Upper lobe of left lung (tissue), 6 donors: ENCODE measurements around the gene CLDN25. TPM values are rescaled to one million over a fixed set of nuclear protein-coding genes. Genes with fewer than 3 reads are reported as not detected.
A peak's percentile ranks its signal among the peaks of the same experiment; 100 is the strongest.

Experiments
- ATAC-seq, 2 donors: fragments of 200-7000 bp; cut with Tn5 transposase; one replicate each; pipeline ENCODE4 v1.9.1; 2022; ENCODE audit warnings: mild to moderate bottlenecking in 2 of 2, moderate library complexity in 2 of 2; ENCODE audit not compliant: low FRiP score in 2 of 2
- DNase-seq, 2 donors: peaks; one replicate each; pipeline ENCODE4 v3.0.0-alpha.2; 2019 to 2020
- H3K27ac ChIP-seq, 4 donors: fragments of 200-600 bp; sonication (generic); one replicate each; pipeline ENCODE4 v1.5.1; 2016 to 2019
- H3K27me3 ChIP-seq, 4 donors: fragments of 200-600 bp; sonication (generic); one replicate each; pipeline ENCODE4 v1.5.1; 2017 to 2019
- H3K36me3 ChIP-seq, 4 donors: fragments of 200-600 bp; sonication (generic); one replicate each; pipeline ENCODE4 v1.5.1; 2016 to 2019
- H3K4me1 ChIP-seq, 4 donors: fragments of 200-600 bp; sonication (generic); one replicate each; pipeline ENCODE4 v1.5.1; 2018 to 2019
- H3K4me3 ChIP-seq, 4 donors: fragments of 200-600 bp; sonication (generic); one replicate each; pipeline ENCODE4 v1.5.1; 2017 to 2019; ENCODE audit warnings: mild to moderate bottlenecking in 2 of 4, moderate library complexity in 1 of 4
- H3K9me3 ChIP-seq, 4 donors: fragments of 200-600 bp; sonication (generic); one replicate each; pipeline ENCODE4 v1.5.1; 2018 to 2019
- EP300 ChIP-seq, 4 donors: sonication (generic); formaldehyde crosslinking; IDR thresholded peaks; one replicate each; pipeline ENCODE4 v1.5.1; 2017; ENCODE audit warnings: antibody characterized with exemption in 4 of 4, control low read depth in 2 of 4
- POLR2A ChIP-seq, 4 donors: fragments of 450-650 bp; IDR thresholded peaks; one replicate each; pipeline ENCODE4 v1.5.1; 2016 to 2017; ENCODE audit warnings: antibody characterized with exemption in 4 of 4, mild to moderate bottlenecking in 2 of 4
- POLR2AphosphoS5 ChIP-seq, 2 donors: sonication (generic); formaldehyde crosslinking; IDR thresholded peaks; one replicate each; pipeline ENCODE4 v1.5.1; 2017; ENCODE audit warnings: antibody characterized with exemption in 2 of 2
- WGBS, 2 donors: methylation state at CpG; one replicate each; pipeline ENCODE4 v1.1.5; 2017 to 2018; 5-methylcytosine and 5-hydroxymethylcytosine counted together
- total RNA-seq, 6 donors: library from RNA; depleted of rRNA in 4 of 6; stranded (reverse); fragments of >200 nt in 4 of 6; gene quantifications; one replicate each; pipeline versions ENCODE4 v1.1.0 to v1.2.1, GENCODE V29; 2016 to 2021
- TF ChIP-seq, protein P1 (sequence below), 6 experiments: fragments of 450-650 bp in 4 of 6; fragments of 200-600 bp in 2 of 6; sonication (generic) in 2 of 6; IDR thresholded peaks; one replicate each; pipeline ENCODE4 v1.5.1; 2016 to 2019; ENCODE audit warnings: antibody characterized with exemption in 6 of 6
- donor health status: DM: no; HTN: no; CAD: no; lungs with moderate emphysema.
- donor health status: DM: no; HTN: yes; CAD: no; lungs with severe emphysema.

CLDN25 gene
- total RNA-seq: not detected

DNA sequence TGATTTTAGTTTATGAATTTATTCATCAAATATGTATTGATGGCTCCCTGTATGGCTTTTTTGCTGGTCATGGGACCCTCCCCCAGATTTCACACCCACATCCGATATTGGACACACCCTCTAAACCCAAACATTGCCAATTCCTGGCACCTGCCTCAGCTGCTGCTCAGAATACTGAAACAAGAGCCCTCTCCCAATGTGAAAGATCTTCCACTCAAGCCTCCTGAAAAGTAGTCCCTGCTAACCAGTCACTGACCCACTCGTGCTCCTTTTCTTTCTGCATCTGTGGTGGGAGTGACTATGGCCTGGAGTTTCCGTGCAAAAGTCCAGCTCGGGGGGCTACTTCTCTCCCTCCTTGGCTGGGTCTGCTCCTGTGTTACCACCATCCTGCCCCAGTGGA, at the start of gene CLDN25:
Gene CLDN25 (plus strand): TSS at position 301 of the 400 bp plus-strand sequence. CDS start 0 bp downstream, at position 301.
- WGBS, 2 donors: 76 to 84% methylated on average over 4 of the region's 4 CpGs
- no peak for ATAC-seq
- no peaks in the 10 kb centered on the region for H3K36me3 ChIP-seq
- H3K9me3 ChIP-seq: no peaks in the 10 kb centered on the region
- no peak within 1 kb of the TSS for H3K27ac ChIP-seq
- no peak for DNase-seq
- no peaks in the 10 kb centered on the region for H3K27me3 ChIP-seq
- peaks cover 0 to 8% (median 0%) of the 10 kb centered on the region in 4 donors for H3K4me1 ChIP-seq
- TF ChIP-seq, protein P1, sequence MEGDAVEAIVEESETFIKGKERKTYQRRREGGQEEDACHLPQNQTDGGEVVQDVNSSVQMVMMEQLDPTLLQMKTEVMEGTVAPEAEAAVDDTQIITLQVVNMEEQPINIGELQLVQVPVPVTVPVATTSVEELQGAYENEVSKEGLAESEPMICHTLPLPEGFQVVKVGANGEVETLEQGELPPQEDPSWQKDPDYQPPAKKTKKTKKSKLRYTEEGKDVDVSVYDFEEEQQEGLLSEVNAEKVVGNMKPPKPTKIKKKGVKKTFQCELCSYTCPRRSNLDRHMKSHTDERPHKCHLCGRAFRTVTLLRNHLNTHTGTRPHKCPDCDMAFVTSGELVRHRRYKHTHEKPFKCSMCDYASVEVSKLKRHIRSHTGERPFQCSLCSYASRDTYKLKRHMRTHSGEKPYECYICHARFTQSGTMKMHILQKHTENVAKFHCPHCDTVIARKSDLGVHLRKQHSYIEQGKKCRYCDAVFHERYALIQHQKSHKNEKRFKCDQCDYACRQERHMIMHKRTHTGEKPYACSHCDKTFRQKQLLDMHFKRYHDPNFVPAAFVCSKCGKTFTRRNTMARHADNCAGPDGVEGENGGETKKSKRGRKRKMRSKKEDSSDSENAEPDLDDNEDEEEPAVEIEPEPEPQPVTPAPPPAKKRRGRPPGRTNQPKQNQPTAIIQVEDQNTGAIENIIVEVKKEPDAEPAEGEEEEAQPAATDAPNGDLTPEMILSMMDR (IDR thresholded peaks at IDR 0.05): no peak
- TF ChIP-seq POLR2A (IDR thresholded peaks at IDR 0.05) (no peak), EP300 (IDR thresholded peaks at IDR 0.05) (no peak), POLR2AphosphoS5 (IDR thresholded peaks at IDR 0.05) (no peak)
- no peak within 1 kb of the TSS for H3K4me3 ChIP-seq

DNA sequence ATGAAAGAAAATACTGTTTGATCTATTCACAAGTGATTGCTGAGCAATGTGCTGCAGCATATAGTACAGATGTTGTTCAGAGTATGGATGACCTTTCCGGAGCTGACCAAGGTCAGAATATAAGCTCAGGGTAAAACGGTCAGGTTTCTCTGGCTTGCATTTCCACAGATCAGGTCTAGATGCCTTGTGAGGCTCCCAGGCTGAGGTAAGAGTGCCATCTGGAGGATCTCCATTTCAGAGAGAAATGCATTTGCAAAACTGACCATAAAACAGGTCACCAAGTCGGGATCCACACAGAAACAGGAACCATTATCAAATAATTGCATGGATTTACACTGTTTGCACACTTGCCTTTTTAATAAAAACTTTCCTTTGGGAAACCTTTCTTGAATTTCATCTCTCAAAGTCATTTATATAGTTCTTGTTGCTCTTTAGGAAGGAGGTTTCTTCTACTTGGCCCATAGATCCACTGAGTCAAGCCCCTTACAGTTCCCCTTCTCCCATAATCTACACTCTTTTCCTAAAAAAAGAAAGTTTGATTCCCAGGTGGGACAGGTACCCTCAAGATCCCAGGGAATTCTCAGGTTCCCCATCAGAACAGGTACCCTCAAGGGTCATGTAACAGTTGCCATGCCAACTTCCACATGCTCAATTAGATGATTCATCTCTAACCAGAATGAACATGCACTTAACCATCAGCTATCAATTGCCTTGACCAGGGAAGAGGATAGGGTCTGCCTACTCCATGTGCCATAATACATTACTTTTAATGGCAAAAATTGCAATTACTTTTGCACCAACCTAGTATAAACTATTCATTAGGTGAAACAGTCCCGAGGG, 48.5 kb upstream of the CLDN25 start:
- H3K4me1 ChIP-seq: no peaks in the 10 kb centered on the region
- DNase-seq (no peak), ATAC-seq (peak in 1 of 2 donors; percentile 56)
- 58% methylated on average over 4 of the region's 4 CpGs for WGBS, 2 donors
- no peaks in the 10 kb centered on the region for H3K9me3 ChIP-seq
- no peaks in the 10 kb centered on the region for H3K27me3 ChIP-seq
- H3K27ac ChIP-seq: no peak overlapping the region
- no peak overlapping the region for H3K4me3 ChIP-seq
- TF ChIP-seq, protein P1 (IDR thresholded peaks at IDR 0.05): peak in 1 of 6 experiments; percentile 29
- TF ChIP-seq POLR2AphosphoS5 (IDR thresholded peaks at IDR 0.05): no peak
- H3K36me3 ChIP-seq: peaks cover 13 to 39% (median 18%) of the 10 kb centered on the region in 4 donors

DNA sequence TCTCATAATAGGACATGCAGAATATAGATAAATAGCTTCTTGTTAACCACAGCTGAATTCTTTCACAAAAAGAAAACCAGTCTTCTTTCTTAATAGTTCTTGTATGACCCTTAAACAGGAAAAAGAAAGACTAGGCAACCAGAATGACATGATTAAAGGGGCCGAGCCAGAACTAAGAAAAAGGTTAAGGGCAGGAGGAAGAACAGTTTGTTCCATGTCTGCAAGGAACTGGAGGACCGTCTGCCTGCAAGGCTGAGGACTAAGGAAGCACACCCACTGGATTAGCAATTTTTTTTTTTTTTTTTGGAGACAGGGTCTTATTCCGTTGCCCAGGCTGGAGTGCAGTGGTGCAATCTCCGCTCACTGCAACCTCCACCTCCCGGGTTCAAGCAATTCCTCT, 47.5 kb upstream of the CLDN25 start:
- Histone ChIP-seq H3K9me3 (no peaks in the 10 kb centered on the region), H3K27me3 (no peaks in the 10 kb centered on the region), H3K36me3 (peaks cover 13 to 49% (median 25%) of the 10 kb centered on the region in 4 donors), H3K4me3 (no peak overlapping the region), H3K27ac (no peak overlapping the region), H3K4me1 (no peaks in the 10 kb centered on the region)
- ATAC-seq (peak in 1 of 2 donors; percentile 34), DNase-seq (no peak)
- no peak for TF ChIP-seq EP300 (IDR thresholded peaks at IDR 0.05)
- TF ChIP-seq, protein P1 (IDR thresholded peaks at IDR 0.05): no peak
- no peak for TF ChIP-seq POLR2A (IDR thresholded peaks at IDR 0.05)
- no peak for TF ChIP-seq POLR2AphosphoS5 (IDR thresholded peaks at IDR 0.05)
- 91 to 95% methylated on average over 5 of the region's 5 CpGs for WGBS, 2 donors

DNA sequence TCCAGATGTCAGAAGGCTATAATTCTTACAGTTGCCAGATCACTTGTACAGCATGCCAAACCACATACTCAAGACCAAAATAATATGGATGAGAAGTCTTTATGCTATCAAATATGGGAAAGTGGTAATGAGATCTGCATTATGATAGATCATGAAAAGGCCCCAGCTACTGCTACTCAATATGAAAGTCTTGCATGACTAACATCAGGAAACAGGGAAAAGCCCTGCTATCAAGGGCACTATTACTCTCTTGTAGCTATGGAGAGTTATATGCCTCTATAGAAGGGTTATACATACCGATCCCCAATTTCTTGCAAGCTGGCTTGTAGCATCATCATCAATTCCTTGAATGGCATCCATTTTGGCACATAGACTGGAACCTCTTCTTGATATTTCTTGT, 43.3 kb upstream of the CLDN25 start:
- Histone ChIP-seq H3K36me3 (peaks cover 32 to 91% (median 51%) of the 10 kb centered on the region in 4 donors), H3K4me3 (no peak overlapping the region), H3K27me3 (no peaks in the 10 kb centered on the region), H3K9me3 (no peaks in the 10 kb centered on the region), H3K4me1 (no peaks in the 10 kb centered on the region), H3K27ac (no peak overlapping the region)
- ATAC-seq: no peak
- WGBS, 2 donors: 95 to 100% methylated on average over 1 of the region's 1 CpG
- DNase-seq: no peak
- TF ChIP-seq EP300 (IDR thresholded peaks at IDR 0.05) (no peak), POLR2AphosphoS5 (IDR thresholded peaks at IDR 0.05) (no peak), POLR2A (IDR thresholded peaks at IDR 0.05) (no peak)
- TF ChIP-seq, protein P1 (IDR thresholded peaks at IDR 0.05): no peak
